Activated effector memory CD4-positive, alpha-beta T cell treated with anti-CD3 and anti-CD28 coated beads, Interleukin-2, amount 50 U/mL, for 16 hours (primary cell): ENCODE data around the gene ROPN1.

Source experiments
- DNase-seq: peaks from one replicate; pipeline ENCODE4 v3.0.0-alpha.2; 2020

ROPN1 gene

DNA sequence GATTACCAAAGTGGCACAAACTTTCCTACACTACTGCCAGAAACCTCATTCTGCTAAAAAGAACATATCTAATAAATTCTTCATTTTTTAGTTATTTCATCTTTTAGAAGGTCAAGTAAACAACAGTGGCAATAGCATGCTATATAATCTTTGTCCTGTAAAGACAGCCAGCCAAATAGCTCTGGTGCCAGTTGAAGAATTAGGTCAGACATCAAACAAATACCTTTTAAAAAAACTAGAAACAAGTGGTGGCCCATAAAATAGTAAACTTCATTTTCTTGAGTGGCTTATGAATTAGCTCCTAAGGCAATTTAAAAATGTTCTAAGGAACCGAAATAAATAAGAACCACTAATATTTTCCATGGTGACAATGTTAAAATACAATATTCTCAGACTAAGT is 50.4 kb downstream of the ROPN1 start:
- no peak for DNase-seq

DNA sequence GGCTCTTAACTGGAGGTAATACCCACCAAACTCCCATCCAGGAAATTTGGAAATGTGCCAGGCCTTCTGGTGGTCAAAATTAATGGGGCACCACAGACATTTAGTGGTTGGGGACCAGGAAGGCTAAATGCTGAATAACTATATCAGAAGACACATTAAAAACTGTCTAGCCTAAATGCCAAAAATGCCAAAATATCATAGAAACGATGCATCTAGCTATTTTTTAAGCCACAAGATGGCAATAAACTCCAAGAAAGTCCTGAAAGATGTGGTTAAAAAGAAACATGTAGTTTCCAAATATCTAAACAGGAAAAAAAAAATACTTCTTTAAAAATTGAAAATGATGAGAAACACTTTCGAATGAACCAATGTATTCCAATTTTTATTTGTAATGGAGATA is 50.8 kb downstream of the ROPN1 start:
- no peak for DNase-seq

DNA sequence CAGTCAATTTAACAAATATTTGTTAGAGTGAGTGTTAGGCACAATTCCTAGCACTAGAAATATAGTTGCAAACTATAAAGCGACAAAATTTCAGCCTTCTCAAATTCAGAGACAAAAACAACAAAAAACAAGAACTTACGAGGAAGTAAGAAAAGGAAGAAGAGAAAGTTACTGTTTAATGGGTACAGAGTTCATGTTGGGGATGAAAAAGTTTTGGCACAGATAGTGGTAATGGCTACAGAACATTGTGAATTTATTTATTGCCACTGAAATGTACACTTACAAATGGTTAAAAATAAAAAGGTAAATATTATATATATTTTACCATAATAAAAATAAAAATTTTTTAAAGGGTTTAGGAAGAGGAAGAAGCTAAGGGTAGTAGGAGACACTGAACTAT is 52.2 kb downstream of the ROPN1 start:
- DNase-seq, result no peak

DNA sequence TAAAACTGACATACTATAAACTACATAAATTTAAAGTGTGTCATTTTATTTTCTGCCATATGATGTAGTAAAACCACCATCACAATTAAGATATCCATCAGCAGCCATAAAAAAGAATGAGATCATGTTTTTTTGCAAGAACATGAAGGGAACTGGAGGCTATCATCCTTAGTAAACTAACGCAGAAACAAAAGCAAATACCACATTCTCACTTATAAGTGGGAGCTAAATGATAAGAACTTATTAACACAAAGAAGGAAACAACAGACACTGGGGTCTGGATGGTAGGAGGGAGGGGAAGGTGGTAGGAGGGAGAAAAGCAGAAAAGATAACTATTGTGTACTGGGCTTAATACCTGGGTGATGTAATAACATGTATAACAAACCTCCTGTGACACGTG is 55.5 kb downstream of the ROPN1 start:
- DNase-seq, result no peak

DNA sequence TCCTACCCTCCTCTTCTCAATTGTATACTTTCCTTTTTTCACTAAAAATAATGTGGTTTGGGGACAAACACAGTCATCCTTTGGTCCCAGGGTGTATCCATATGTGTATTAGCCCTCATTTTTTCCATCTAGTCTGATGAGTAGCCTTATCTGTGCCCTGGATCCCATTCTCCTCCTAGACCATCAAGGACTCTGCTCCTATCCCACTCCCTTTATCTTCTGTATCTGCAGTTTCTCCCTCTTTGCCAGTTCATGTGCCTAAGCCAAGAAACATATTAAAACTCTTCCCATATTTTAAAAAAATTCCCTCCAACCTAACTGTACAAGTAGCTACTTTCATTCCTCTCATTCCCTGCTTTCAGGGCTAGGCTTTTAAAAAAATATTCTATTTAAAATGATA is 56.1 kb downstream of the ROPN1 start:
- DNase-seq, result no peak

DNA sequence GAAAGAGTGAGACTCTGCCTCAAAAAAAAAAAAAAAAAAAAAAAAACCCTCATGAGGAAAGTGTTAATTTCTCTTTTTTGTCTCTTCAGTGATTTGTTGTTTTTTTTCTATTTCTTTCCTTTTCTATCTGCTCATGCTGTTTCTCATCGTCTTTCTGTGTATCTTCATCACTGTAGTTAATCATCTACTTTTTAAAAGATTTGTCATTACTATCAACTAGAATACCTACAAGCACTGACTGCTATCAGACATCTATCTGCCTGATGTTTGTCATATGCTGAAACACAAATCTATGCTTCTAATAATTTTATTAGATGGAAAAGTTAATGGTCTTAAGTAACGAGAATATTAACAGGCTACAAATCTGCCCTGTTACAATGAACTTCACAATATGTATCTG is 57.7 kb downstream of the ROPN1 start:
- no peak for DNase-seq

DNA sequence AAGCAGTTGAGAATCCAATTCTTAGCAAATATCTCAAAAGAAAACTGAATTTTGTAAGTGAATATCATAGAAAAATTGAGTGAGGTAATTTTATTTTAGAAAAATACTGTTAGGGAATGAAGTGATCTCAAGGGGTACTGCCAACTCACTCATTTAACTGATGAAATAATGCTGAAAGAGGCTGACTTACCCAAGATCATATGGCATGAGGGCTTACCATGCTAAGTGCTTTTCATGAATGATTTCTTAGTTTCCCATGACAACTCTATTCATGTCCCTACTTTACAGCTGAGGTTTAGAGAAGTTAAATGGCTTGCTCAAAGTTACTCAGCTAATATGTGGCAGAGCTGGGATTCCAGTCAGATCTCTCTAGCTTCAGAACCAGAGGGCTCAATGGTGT is 61.5 kb downstream of the ROPN1 start:
- DNase-seq, result no peak

DNA sequence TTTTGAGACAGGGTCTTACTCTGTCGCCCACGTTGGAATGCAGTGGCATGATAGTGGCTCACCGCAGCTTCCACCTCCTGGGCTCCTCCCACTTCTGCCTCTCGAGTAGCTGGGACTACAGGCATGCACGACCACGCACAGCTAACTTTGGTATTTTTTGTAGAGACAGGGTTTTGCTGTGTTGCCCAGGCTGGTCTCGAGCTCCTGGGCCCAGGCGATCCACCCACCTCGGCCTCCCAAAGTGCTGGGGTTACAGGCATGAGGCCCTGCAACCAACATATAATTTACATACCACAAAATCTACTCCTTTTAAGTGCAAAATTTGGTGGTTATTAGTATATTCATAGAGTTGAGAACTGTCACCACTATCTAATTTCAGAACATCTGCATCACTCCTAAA is 62.6 kb downstream of the ROPN1 start:
- no peak for DNase-seq

DNA sequence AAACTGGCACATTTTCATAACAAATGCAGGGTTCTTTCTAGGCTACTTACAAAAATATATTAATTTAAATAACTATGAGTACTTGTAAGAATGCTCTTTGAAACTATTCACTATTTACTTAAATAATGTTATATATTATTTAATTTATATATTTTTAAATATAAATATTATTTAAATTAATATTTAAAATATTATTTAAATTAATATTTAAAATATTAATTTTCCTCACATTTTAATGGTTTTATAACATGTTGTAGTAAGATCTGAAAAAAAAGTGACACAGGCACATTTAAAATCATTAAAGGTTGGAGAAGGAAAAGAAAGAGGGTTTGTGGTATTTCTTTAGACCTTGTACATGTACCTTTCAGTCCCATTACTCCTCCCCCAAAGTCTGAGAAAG is 65.5 kb downstream of the ROPN1 start:
- DNase-seq, result no peak

DNA sequence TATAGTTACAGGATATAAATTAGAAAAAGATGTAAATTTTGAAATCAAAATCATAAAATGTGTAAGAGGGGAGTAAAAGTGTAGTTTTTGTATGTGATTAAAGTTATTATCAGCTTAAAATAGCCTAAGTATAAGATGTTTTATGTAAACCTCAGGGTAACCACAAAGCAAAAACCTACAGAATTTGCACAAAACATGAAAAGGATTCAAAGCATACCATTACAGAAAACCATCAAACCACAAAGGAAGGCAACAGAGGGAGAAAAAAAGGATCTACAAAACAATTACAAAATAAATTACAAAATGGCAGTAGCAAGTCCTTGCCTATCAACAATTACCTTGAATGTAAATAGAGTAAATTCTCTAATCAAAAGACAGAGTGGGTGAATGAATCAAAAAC is 71.1 kb downstream of the ROPN1 start:
- DNase-seq, result no peak

DNA sequence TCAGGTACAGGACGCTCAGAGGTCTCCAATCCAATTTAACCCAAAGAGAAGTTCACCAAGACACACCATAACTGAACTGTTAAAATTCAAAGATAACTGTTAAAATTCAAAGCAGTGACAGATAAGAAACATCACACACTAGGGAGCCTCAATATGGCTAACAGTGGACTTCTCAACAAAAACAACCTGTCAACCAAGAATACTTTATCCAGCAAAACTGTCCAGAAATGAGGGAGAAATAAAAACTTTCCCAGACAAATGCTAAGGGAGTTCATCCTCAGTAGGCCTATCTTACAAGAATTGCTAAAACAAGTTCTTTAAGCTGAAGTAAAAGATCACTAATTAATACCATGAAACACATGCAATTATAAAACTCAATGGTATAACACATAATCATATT is 71.5 kb downstream of the ROPN1 start:
- DNase-seq, result no peak

DNA sequence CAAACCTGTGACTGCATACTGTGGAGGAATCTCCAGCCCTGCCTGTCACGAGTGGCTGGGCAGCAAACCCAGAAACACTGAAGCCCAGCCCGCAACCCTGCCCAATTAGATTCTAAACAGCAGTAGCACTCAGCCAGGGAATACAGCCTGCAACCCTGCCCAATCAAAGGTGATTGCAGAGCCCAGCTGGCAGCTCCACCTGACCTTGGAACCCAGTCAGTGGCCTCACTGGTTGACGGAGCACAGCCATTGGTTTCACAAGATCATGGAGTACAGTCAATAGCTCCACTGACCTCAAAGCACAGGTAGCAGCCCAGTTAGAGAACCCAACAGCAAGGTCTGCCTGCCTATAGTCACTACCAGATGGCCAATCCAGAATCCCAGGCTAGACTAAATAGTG is 72.6 kb downstream of the ROPN1 start:
- no peak for DNase-seq
